AG04449 (cell line): ENCODE data around the gene RNF126.

Source experiments
- CTCF ChIA-PET: fragments of 350-600 bp; formaldehyde crosslinking; extraction: SDS; loops from one replicate; lab custom pipeline; 2021; ENCODE audit warnings: antibody characterized with exemption; lab: Yijun Ruan, JAX
- POLR2A ChIA-PET: fragments of 400-600, 350-600 bp; formaldehyde crosslinking; extraction: SDS; loops from one replicate; lab custom pipeline; 2020; ENCODE audit warnings: antibody characterized with exemption, inconsistent platforms; lab: Yijun Ruan, JAX
- DNase-seq: peaks from one replicate; pipeline ENCODE4 v3.0.0-alpha.2; 2010; ENCODE audit warnings: low read depth, low spot score
- H3K4me3 ChIP-seq: 2 replicates; pipeline ENCODE4 v1.5.1; 2011; ENCODE audit warnings: low read depth, mild to moderate bottlenecking, control low read depth, low read length
- TF ChIP-seq, protein P1 (sequence below): IDR thresholded peaks from one replicate; pipeline ENCODE4 v1.5.1; 2011; ENCODE audit warnings: mild to moderate bottlenecking, moderate library complexity, low read length, control low read depth, inconsistent platforms; ENCODE audit not compliant: insufficient read depth; ENCODE audit errors: missing control alignments

RNF126 gene

DNA sequence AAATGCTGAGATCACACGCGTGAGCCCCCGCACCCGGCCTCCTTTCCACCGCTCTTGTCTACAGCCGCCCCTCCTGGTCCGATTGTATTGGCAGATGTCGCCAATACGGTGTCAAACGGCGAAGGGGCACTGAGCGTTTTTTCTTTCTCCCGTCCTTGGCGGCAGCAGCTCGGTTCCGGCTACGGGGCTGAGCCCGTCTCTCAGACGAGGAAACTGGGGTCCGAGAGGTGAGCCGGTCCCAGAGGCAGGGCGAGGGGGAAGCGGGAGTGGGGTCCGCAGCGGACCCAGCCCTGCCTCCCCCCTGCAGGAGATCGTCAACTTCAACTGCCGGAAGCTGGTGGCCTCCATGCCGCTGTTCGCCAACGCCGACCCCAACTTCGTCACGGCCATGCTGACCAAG lies 50.1 kb downstream of the RNF126 start:
- TF ChIP-seq, protein P1, sequence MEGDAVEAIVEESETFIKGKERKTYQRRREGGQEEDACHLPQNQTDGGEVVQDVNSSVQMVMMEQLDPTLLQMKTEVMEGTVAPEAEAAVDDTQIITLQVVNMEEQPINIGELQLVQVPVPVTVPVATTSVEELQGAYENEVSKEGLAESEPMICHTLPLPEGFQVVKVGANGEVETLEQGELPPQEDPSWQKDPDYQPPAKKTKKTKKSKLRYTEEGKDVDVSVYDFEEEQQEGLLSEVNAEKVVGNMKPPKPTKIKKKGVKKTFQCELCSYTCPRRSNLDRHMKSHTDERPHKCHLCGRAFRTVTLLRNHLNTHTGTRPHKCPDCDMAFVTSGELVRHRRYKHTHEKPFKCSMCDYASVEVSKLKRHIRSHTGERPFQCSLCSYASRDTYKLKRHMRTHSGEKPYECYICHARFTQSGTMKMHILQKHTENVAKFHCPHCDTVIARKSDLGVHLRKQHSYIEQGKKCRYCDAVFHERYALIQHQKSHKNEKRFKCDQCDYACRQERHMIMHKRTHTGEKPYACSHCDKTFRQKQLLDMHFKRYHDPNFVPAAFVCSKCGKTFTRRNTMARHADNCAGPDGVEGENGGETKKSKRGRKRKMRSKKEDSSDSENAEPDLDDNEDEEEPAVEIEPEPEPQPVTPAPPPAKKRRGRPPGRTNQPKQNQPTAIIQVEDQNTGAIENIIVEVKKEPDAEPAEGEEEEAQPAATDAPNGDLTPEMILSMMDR, result no peak
- no peak overlapping the region for H3K4me3 ChIP-seq
- ChIA-PET CTCF (interaction anchor here (1.0 kb wide), 1 partner anchor 18 kb away, joined by 4 read pairs; no protein-coding TSS in a partner anchor), POLR2A (interaction anchor here (0.7 to 1.2 kb wide), 2 partner anchors 10 to 36 kb away, joined by 3 to 4 read pairs; no protein-coding TSS in a partner anchor)
- no peak for DNase-seq

DNA sequence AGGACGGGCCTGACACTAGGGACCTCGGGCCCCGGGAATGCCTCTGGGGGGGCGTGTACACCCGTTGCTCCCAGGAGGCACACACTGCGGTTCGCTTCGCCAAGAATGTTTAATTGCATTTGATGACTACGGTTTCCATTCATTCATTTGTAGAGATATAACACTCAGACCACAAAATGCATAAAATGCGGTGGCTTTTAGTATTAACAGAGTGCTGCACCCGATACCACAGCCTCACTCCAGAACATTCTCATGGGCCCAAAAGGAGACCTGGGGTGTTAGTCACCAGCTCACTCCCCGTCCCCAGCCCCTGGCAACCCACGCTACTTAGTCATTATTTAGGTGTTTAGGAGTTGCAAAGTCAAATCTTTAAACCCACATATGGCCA lies 51.5 kb downstream of the RNF126 start:
- CTCF ChIA-PET, result interaction anchor here (1.3 to 2.6 kb wide), 2 partner anchors 27 to 101 kb away, joined by 3 to 11 read pairs; no protein-coding TSS in a partner anchor
- POLR2A ChIA-PET, result interaction anchor here (0.6 to 1.0 kb wide), 2 partner anchors 25 to 1929 kb away, joined by 3 read pairs; no protein-coding TSS in a partner anchor
- DNase-seq, result peak; percentile 96
- TF ChIP-seq, protein P1, result no peak
- no peak overlapping the region for H3K4me3 ChIP-seq

DNA sequence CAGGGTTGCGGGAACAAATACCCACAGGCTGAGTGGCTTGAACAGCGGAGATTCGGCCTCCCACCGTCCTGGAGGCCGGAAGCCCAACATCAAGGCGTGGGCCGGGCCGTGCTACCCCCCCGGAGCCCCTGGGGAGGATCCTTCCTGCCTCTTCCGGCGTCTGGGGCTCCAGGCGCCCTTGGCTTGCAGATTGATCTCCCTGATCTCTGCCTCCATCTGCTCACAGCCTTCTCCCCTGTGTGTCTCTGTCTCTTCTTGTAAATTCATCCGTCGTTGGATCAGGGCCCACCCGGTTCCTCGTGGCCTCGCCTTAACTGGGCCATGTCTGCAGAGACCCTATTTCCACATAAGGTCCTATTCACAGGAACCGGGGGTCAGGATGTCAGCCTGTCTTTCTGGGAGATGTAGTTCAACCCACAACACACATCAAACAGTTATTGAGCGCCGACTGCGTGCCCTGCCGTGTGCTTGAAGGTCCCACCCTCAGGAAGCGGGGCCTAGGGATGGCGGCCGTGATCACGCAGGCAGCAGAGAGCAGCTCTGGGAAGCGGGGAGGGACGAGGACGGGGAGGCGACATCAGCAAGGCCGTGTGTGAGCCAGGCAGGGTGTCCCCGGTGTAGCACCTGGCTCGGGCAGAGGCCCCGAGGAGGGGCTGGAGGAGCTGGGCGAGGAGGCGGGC lies 52.1 kb downstream of the RNF126 start:
- peak overlapping the region; percentile 21 for H3K4me3 ChIP-seq
- DNase-seq, result peak; percentile 59
- ChIA-PET CTCF (interaction anchor here (1.3 to 2.6 kb wide), 2 partner anchors 26 to 100 kb away, joined by 3 to 11 read pairs; no protein-coding TSS in a partner anchor), POLR2A (interaction anchor here (0.6 to 1.0 kb wide), 2 partner anchors 24 to 1930 kb away, joined by 3 read pairs; no protein-coding TSS in a partner anchor)
- TF ChIP-seq, protein P1, result no peak

DNA sequence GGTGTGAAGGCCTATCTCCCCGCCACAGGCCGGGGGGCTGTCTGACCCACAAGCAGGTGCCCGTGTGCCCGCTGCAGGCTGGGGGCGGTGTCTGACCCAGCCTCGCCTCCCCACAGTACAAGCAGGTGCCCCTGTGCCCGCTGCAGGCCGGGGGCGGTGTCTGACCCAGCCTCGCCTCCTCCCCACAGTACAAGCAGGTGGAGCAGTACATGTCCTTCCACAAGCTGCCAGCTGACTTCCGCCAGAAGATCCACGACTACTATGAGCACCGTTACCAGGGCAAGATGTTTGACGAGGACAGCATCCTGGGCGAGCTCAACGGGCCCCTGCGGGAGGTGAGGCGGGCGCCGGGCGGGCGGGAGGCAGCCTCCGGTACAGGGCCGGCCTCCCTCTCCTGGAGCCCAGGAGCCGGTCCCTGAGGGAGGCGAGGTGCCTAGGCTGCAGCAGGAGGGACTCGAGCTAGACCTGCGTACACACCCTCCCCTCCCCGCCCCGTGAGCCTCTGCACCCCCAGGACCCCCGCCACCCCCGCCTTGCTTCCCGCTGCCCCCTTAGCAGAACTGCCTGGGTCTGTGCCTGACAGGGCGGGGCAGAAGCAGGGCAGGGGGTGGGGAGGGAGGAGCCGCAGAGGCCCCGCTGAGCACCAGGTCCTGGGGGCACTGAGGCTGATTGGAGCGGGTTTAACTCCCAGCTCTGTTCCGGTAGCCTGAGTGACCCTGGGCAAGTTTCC lies 52.8 kb downstream of the RNF126 start:
- TF ChIP-seq, protein P1, result no peak
- DNase-seq, result no peak
- ChIA-PET CTCF (interaction anchor here (2.6 kb wide), 1 partner anchor 25 kb away, joined by 11 read pairs; no protein-coding TSS in a partner anchor), POLR2A (no interaction called here)
- H3K4me3 ChIP-seq, result no peak overlapping the region

DNA sequence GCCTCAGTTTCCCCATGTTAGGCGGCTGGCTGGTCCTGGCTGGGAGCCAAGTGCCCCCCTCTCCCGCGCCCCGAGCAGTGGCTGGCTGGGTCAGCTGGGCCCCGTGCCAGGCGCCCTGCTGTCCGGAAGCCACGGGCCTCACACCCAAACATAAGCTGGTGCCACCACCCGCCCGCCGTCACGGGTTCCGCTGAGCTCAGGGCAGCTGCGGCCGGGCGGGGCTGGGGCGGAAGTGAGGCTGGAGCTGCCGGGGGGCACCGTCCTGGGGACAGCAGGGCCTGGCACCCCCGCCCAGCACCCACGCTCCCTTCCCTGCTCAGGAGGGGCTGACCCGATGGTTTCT lies 54.0 kb downstream of the RNF126 start:
- POLR2A ChIA-PET, result no interaction called here

More for the DNA sequence above, 54.0 kb downstream of the RNF126 start:
- no peak overlapping the region for H3K4me3 ChIP-seq
- DNase-seq, result no peak
- CTCF ChIA-PET, result no interaction called here
- TF ChIP-seq, protein P1, result no peak
